DMS153 treated with DMSO at 0.1 percent for 48 hours (cell line): Measurements from ENCODE around the gene B4GALT3.
A peak's percentile ranks its signal among the peaks of the same experiment; 100 is the strongest.

Source experiments
- DNase-seq: peaks from one replicate; lab custom pipeline; 2025; ENCODE audit not compliant: unreplicated experiment; lab: John Stamatoyannopoulos, UW

Gene B4GALT3

GRCh38 chr1:161188381-161188780, 11.1 kb upstream of the B4GALT3 start:
- DNase-seq, result no peak

DNA sequence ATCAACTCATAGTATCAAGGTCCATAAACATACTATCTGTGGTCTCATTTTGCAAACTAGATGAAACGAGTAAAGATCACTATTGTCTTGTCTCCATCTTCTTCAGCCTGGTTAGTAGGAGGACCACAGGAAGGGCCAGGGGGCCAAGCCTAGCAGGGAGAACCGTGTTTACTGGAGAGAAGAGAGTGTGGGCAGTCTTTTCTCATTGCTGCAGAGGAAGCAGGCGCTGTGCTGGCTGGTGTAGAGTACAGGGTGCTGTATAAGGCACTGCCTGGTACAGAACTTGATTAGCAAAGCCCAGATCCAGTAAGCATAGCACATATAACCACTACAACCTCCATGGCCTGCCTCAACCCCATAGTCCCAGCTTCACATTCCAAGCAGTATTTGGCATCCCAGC, 10.0 kb upstream of the B4GALT3 start:
- DNase-seq, result no peak

DNA sequence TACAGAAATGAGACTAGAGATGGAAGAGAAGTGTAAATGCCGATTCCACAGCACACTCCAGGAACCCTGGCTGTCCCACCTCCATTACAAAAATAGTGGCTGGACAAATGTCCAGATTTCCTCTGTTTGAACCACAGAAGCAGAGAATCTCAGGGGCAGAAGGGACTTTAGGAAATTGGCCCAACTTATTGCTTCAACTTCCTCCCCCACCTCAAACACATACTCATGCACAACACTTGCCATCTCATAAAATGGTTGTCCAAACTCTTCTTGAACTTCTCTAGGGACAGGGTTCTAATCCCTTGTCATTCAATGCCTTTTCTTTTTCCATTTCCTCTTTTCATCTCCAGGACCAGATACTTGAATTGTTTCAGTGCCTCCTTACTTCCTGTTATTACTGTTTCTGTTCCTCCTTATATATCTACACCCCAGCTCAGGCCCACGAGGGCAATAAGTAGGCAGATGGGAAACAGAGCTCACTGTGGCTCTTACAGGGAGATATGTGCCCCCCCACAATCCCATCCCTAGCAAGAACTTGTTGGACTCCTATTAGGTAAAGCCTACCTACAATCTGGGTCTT, 8.5 kb upstream of the B4GALT3 start:
- no peak for DNase-seq

GRCh38 chr1:161185282-161185682, 8.0 kb upstream of the B4GALT3 start:
- DNase-seq, result no peak

- no peak for DNase-seq
Measured at GRCh38 chr1:161182214-161182613, 4.9 kb upstream of the B4GALT3 start.

GRCh38 chr1:161180639-161181038, 3.3 kb upstream of the B4GALT3 start:
- DNase-seq, result no peak

GRCh38 chr1:161179698-161180097, 2.4 kb upstream of the B4GALT3 start:
- DNase-seq, result no peak

GRCh38 chr1:161177936-161178244, 583 bp upstream of the B4GALT3 start:
- no peak for DNase-seq

DNA sequence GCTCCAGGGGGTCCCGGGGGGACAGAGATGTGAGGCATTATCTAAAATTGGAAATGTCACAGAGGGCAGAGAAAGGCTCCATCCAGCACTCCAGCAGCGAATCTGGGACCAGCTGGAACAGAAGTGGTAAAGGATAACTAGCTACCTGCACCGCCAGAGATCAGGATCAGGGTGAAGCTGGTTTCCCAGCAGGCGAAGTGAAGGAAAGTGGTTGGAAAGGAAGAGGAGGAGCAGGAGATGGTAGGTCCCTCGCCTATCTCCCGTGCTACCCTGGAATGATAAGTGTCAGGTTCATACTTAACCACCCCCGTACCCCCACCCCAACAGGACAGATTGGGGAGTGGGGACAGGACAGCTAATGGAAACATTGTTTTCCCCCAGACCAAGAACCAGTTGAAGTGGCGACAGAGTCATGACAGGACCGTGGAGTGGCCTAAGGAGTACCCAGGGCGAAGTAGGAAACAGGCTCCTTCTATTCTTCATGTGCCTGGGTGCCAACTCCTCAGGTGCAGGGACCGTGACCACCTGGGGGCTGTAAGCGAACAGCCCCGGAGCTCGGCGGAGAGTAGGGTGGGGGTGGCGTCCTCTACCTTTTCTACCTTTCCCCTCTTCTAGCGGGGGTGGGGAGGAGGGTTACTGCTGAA, 717 bp downstream of the B4GALT3 start:
- no peak for DNase-seq

DNA sequence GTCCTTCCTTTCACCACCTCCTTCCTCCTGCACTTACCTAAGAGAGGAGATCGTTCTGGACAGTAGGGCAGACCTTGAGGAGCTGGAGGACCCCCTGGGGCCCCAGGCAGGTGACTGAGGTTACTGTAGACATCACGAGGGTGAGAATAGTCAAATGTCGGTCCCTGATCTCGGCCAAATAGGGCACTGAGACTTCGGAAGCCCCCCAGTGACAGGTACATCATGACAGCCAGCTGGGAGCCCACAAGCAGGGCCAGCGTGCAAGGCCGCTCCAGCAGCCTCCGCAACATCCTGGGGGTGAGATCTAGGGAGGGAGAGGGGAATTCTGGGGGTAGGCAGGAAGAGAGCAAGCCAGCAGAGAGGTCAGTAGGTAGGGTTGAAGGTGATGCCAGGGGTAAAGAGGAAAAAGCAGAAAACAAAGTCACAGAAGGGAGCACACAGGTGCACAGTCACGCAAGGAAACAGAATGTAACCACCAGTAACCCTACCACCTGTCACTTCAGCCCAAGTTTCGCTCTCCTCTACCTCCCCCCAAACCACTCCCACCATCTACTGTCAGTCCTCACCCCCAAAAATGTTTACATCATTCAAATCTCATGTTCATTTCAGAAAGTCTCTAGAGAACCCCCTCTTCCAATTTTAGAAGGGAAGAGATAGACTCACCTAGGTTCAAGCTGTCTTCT, 1.4 kb downstream of the B4GALT3 start:
- DNase-seq, result no peak

- no peak for DNase-seq
Measured at GRCh38 chr1:161174911-161175310, 2.4 kb downstream of the B4GALT3 start.

DNA sequence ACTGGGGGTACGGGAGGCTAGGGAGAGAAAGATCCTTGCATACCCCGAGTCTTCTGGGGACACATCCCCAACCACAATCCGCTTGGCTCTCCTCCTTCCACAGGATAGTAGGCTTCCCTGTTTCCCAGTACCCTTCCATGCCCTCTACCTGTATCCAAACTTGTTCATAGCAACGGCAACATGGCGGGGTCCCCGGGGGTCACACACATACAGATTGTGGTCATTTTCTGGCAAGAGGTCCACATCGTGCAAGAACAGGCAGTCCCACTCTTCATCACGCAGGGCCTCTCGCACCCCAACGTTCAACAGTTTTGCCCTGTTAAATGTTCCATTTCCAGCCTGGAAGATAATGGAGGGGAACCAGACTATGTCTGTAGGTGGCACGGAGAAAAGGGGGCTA, 3.6 kb downstream of the B4GALT3 start:
- no peak for DNase-seq

DNA sequence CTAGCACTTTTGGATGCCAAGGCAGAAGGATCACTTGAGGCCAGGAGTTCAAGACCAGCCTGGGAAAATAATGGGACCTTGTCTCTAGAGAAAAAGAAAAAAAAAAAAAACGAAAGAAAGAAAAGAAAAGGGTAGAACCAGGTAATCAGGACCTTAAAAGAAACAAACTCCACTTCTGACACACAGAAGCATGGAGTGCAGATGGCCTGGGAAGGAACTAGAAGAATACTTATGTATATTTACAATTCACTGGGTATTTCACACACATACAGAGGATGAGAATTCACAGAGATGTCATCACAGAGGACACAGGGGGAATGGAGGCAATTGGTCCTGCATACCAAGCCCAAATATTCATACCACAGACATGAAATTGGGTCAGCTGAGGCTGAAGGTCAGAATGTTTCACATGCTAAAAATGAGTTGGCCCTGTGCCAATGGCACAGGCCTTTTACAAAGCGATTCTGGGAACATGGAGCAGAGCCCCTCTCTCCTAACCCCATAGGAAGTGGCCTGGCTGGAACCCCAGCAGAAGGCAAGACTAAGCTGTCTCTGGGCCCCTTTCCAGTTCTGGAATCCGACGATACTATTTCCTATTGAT, 4.4 kb downstream of the B4GALT3 start:
- DNase-seq, result no peak

DNA sequence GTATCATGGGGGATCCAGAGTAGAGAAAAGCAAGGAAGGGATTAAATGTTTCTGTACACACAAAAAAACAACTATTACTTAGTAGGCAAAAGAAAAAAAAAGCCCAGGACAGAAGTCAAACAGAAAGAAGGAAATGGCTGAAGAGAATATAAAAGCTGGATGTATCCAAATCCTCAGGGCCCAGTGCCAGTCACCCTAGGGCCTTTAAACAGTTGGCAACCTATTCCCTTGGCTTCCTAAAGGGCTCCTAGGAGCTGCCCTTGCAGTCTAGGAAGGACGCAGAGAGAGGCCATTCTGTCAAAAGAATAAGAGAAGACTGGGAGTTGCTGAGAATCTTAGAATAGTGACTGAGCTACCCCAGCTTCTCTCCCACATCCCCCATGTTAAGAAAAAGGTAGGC, 5.0 kb downstream of the B4GALT3 start:
- no peak for DNase-seq

DNA sequence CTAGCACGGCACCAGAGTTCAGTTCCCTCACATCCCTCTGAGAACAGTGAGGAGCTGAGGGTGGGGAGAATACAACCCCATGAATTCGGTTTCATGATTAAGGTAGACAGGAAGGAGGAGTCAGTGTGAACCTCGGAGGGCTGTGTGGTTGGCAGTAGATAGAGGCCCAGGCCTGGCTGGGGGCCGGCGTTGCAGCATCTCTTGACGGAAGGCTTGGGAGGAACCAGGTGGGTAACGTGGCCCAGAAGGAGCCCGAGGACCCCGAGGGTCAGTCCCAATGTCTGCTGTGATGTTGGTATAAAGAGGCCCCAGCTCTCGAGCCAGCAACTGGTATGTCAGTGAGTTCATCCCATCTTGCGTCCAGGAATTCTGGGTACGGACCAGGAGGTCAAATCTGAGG, 5.6 kb downstream of the B4GALT3 start:
- DNase-seq, result no peak

GRCh38 chr1:161171191-161171590, 6.1 kb downstream of the B4GALT3 start:
- no peak for DNase-seq

GRCh38 chr1:161168906-161169305, 8.4 kb downstream of the B4GALT3 start:
- DNase-seq, result no peak

- no peak for DNase-seq
Measured at GRCh38 chr1:161166669-161167548, 10.4 kb downstream of the B4GALT3 start.

DNA sequence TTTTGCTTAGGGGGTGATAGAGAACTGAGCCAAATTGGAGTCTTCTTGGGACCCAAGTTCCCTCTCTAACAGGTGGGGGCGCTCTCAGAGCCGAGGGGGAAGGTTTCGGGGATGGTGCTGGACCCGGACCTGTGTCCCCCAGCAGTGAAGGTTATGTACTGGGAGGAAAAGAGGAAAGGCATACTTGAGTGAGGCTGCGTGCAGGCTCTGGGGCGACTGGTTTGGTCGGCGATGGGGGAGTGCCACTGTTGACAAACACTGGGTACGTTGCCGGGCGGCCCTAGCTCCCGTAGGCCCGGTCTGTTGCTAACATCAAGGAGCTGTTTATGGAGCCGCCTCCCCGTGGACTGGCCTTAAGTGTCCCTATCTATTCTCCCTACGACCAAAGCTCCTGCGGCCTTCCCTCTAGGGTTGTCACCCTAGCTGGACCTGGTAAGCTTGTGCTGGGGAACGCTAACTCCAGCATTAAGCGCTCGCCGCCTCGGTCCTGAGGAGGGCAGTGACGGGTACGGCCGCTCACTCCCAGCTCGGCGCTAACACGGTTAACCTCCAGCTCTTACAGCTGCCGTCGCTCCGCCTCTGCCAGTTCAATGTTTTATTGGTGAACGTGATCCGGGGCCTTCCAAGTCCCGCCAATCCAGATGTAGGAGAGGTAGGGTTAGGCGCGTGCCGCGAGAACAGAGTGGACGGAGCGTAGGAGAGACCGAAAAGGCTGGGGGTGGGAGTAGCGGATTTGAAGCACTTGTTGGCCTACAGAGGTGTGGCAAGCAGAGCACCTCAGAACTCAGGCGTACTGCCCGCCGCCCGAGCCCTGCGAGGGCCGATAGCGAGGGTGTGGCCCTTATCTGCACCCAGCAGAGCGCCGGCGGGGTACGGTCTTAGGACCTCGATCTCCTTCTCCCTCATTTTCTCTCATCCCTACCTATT, 11.3 kb downstream of the B4GALT3 start, which contains the start of gene PPOX:
TSS of gene PPOX (plus strand) at position 685 of the 927 bp plus-strand sequence. CDS start 422 bp downstream, outside the sequence.
- DNase-seq, result peak; percentile 100
